Measurements from ENCODE around the gene LDHA. TPM values are rescaled to one million over a fixed set of nuclear protein-coding genes. Genes with fewer than 3 reads are reported as not detected.

Gene LDHA
- total RNA-seq, result 100 to 1,000 TPM; 874 to 875 TPM

GRCh38 chr11:18394275-18394927 is at the start of gene LDHA:
Gene LDHA, plus strand, starts transcription at chr11:18394563. Its CDS starts 2,280 bp downstream, at chr11:18396843.

GRCh38 chr11:18455686-18456372 is 61.5 kb downstream of the LDHA start, which contains the start of gene LDHAL6A:
Gene LDHAL6A, plus strand, starts transcription at chr11:18455856. Its CDS starts 825 bp downstream, at chr11:18456681.

Small RNA genes lying within 50 kb of the gene (microRNA-seq; reads per million reads assigned to microRNA genes)
- not detected for gene MIR3159 (ENCODE audit: borderline microRNAs expressed, borderline replicate concordance)

Other genes with a start within 250 kb of the LDHA start
- gene MRGPRX4, start 221.7 kb upstream of the LDHA start, total RNA-seq, result not detected
- gene SAA4, start 157.8 kb upstream of the LDHA start, total RNA-seq, result not detected
- not detected for gene SAA2, start 145.9 kb upstream of the LDHA start, total RNA-seq
- not detected for gene SAA1, start 128.3 kb upstream of the LDHA start, total RNA-seq
- gene HPS5, start 72.4 kb upstream of the LDHA start, total RNA-seq, result 10 to 100 TPM; 14.8 to 17.5 TPM
- gene GTF2H1, start 72.0 kb upstream of the LDHA start, total RNA-seq, result 10 to 100 TPM; 43.6 to 48.2 TPM
- gene LDHC, start 17.8 kb downstream of the LDHA start, total RNA-seq, result not detected
- under 1 TPM in 1 of 2 experiments, not detected in 1; 0.22 TPM for gene LDHAL6A, start 61.3 kb downstream of the LDHA start, total RNA-seq
- 10 to 100 TPM; 31.3 to 31.9 TPM for gene TSG101, start 132.4 kb downstream of the LDHA start, total RNA-seq
- 10 to 100 TPM; 12.1 to 12.2 TPM for gene UEVLD, start 194.2 kb downstream of the LDHA start, total RNA-seq
- gene MISFA, start 205.2 kb downstream of the LDHA start, total RNA-seq, result under 1 TPM; 0.66 to 0.79 TPM
- 10 to 100 TPM; 25.0 to 26.6 TPM for gene SPTY2D1, start 239.8 kb downstream of the LDHA start, total RNA-seq